Omental fat pad (tissue), 4 donors: ENCODE measurements around the gene RIMBP2. TPM values are rescaled to one million over a fixed set of nuclear protein-coding genes. Genes with fewer than 3 reads are reported as not detected.

Source experiments
- ATAC-seq: fragments of 150-250 bp; one replicate; pipeline ENCODE4 v1.9.1; 2016; ENCODE audit warnings: mild to moderate bottlenecking, moderate library complexity; ENCODE audit not compliant: low FRiP score
- DNase-seq: peaks from one replicate; pipeline ENCODE4 v3.0.0-alpha.2; 2019; ENCODE audit warnings: low spot score
- CTCF ChIP-seq, 3 donors: fragments of 450-650 bp; IDR thresholded peaks; one replicate each; pipeline ENCODE4 v1.5.1; 2016 to 2017; ENCODE audit warnings: antibody characterized with exemption in 3 of 3, mild to moderate bottlenecking in 3 of 3, moderate library complexity in 2 of 3
- total RNA-seq, 4 donors: library from RNA; depleted of rRNA; stranded (reverse); fragments of >200 nt; gene quantifications; one replicate each; pipeline ENCODE4 v1.1.0, GENCODE V29; 2016

Gene RIMBP2
- total RNA-seq, 4 donors from 2014 or later: 0.36 to 3.2 (median 1.6) TPM; not detected in 1

DNA sequence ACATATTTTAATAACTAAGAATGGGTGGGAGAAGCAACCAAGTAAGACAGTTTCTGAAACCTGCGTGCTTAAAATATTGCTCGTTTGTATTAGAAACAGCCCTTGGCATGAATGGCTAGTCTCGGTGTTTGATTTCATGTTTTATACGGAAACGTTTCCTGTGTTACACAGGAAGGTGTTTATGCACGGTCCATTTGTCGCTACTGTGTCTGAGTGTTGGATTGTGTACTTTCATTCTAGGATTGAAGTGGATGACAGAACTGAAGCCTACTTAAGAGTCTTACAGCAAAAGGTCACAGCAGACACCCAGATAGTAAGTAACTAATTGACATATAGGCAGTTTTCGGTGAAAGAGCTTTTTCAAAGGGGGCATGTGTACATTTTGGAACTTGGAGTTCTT, 358.9 kb downstream of the RIMBP2 start:
- no peak for DNase-seq
- no peak for TF ChIP-seq CTCF (IDR thresholded peaks at IDR 0.05)
- no peak for ATAC-seq

- DNase-seq (no peak), ATAC-seq (no peak)
- TF ChIP-seq CTCF (IDR thresholded peaks at IDR 0.05): no peak
Observed at GRCh38 chr12:130356222-130356621, 359.9 kb downstream of the RIMBP2 start.

- no peak for ATAC-seq
- no peak for DNase-seq
- TF ChIP-seq CTCF (IDR thresholded peaks at IDR 0.05): no peak
Observed at GRCh38 chr12:130354407-130354806, 361.7 kb downstream of the RIMBP2 start.

GRCh38 chr12:130353081-130353480, 363.0 kb downstream of the RIMBP2 start:
- DNase-seq: no peak
- no peak for TF ChIP-seq CTCF (IDR thresholded peaks at IDR 0.05)
- no peak for ATAC-seq

DNA sequence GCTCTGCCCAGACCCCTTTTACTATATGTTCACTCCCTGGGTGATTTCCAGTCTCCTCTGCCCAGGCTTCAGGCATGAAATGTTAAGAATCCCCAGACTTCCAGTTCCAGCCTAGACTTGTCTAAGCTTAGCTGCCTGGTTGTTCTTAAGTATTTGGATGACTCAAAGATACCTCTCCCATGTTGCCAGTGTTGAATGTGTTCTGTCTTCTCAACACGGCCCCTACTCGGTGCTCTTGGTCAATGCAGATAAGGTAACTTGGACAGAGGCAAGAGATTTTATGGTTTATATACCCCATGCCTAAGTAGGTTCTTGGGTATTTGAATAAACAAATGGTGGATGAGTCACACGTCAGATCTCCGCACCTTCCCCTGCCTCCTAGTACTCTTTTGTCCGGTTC, 364.8 kb downstream of the RIMBP2 start:
- TF ChIP-seq CTCF (IDR thresholded peaks at IDR 0.05): no peak
- ATAC-seq: no peak

DNA sequence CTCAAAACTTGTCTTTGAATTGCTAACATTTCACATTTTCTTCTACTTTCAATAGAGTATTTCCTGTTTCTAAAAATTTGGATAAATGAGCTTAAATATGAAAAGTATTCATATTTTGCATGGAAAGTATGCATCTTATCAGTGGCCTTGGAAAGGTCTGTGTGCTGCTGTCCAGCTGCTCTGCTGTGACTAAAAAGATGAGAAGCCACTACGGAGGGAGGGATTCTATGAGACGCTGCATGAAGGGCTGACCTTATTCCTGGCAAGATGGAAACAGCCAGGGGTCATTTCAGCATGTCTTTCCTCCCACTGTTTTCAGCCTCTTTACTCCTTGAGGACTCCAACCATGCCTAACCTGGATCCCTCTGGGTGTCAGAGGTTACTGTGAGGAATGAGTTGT, 365.4 kb downstream of the RIMBP2 start:
- ATAC-seq: no peak

More for the DNA sequence above, 364.8 kb downstream of the RIMBP2 start:
- DNase-seq: no peak

More for the DNA sequence above, 365.4 kb downstream of the RIMBP2 start:
- no peak for DNase-seq
- no peak for TF ChIP-seq CTCF (IDR thresholded peaks at IDR 0.05)
